HepG2 (cell line): ENCODE data around the gene ATP11A. TPM values are rescaled to one million over a fixed set of nuclear protein-coding genes. Genes with fewer than 3 reads are reported as not detected.

Source experiments
- AHDC1 ChIP-seq: sonication (generic); formaldehyde crosslinking; IDR thresholded peaks from 2 replicates; pipeline ENCODE4 v1.5.1; 2020; ENCODE audit warnings: mild to moderate bottlenecking, missing genetic modification reagents, borderline replicate concordance
- ZNF296 ChIP-seq: sonication (generic); formaldehyde crosslinking; conservative IDR thresholded peaks from 2 replicates; pipeline ENCODE4 v1.5.0; 2020; ENCODE audit warnings: mild to moderate bottlenecking, missing genetic modification reagents
- ZNF501 ChIP-seq: sonication (generic); formaldehyde crosslinking; IDR thresholded peaks from 2 replicates; pipeline ENCODE4 v1.5.1; 2020; ENCODE audit warnings: mild to moderate bottlenecking, moderate library complexity, missing genetic modification reagents
- ZNF510 ChIP-seq: sonication (generic); formaldehyde crosslinking; IDR thresholded peaks from 2 replicates; pipeline ENCODE4 v1.4.0; 2020; ENCODE audit warnings: low read depth, mild to moderate bottlenecking, missing genetic modification reagents
- ZNF782 ChIP-seq: sonication (generic); formaldehyde crosslinking; IDR thresholded peaks from 2 replicates; pipeline ENCODE4 v1.4.0; 2020; ENCODE audit warnings: missing genetic modification reagents, mild to moderate bottlenecking, borderline replicate concordance
- polyA plus RNA-seq, 8 experiments: library from polyadenylated mRNA; depleted of rRNA in 3 of 8; stranded (reverse) in 7 of 8; unstranded in 1 of 8; fragments of >200 nt; fragmentation: Illumina TruSeq in 4 of 8; extraction: Trizol in 4 of 8; gene quantifications; 2 replicates each; pipeline versions ENCODE4 v1.2.1 to v1.2.3, GENCODE V29; 2011 to 2016; ENCODE audit warnings: low read depth in 4 of 8, missing spikeins in 1 of 8, mixed read lengths in 1 of 8; ENCODE audit not compliant: insufficient read depth in 1 of 8
- total RNA-seq, 5 experiments: library from RNA; depleted of rRNA; stranded (reverse); fragments of >200 nt; fragmentation: Illumina TruSeq; extraction: Trizol; gene quantifications; 2 replicates each; pipeline ENCODE4 v1.2.3, GENCODE V29; 2016; ENCODE audit warnings: low read depth in 1 of 5

Gene ATP11A
- total and polyA plus RNA-seq, 2 of the 13 experiments (the other 11 are each of a cell fraction or from before 2014, with no cell fraction given): 18.4 to 20.1 TPM

GRCh38 chr13:112720814-112721197 lies 31.0 kb downstream of the ATP11A start (continued):
- TF ChIP-seq AHDC1 (CRISPR knock-in tag) (no peak), ZNF296 (CRISPR knock-in tag) (0 out of 2 replicates have a peak, but pooled peaks have one; percentile 50), ZNF782 (CRISPR knock-in tag) (0 out of 2 replicates have a peak, but pooled peaks have one; percentile 40), ZNF510 (CRISPR knock-in tag) (0 out of 2 replicates have a peak, but pooled peaks have one; percentile 36), ZNF501 (CRISPR knock-in tag) (peak; percentile 39; the same call in 1 of the 2 replicates)
- TF ChIP-seq, all 625 proteins: peak for 13
